Measurements from ENCODE around the gene SMARCA2.

SMARCA2 gene

DNA sequence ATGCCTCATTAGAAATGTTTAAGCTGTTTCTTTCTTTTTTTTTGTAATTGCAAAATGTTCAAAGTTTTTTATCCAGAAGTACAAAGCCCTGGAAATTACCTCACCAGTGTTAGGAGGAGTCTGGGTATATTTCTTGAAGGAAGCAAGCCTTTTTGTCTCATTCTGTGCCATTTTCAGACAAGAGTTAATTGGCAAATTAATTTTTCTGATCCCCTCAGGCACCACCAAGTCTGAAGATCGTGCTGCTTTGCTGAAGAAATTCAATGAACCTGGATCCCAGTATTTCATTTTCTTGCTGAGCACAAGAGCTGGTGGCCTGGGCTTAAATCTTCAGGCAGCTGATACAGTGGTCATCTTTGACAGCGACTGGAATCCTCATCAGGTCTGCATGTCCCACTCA, 94.9 kb downstream of the SMARCA2 start:
- Histone ChIP-seq H3K4me1 (ENCODE audit: control insufficient read depth, low read depth, low read length) (no peaks in the 10 kb centered on the region), H3K9me3 (ENCODE audit: control insufficient read depth, low read depth, low read length) (no peaks in the 10 kb centered on the region), H3K36me3 (ENCODE audit: control insufficient read depth, low read depth, low read length) (no peaks in the 10 kb centered on the region), H3K27me3 (ENCODE audit: control insufficient read depth, insufficient read depth, low read length) (no peaks in the 10 kb centered on the region), H3K27ac (ENCODE audit: low read length) (no peak overlapping the region), H3K9ac (ENCODE audit: low read length) (no peak overlapping the region), H3K4me3 (ENCODE audit: low read length) (no peak overlapping the region)

DNA sequence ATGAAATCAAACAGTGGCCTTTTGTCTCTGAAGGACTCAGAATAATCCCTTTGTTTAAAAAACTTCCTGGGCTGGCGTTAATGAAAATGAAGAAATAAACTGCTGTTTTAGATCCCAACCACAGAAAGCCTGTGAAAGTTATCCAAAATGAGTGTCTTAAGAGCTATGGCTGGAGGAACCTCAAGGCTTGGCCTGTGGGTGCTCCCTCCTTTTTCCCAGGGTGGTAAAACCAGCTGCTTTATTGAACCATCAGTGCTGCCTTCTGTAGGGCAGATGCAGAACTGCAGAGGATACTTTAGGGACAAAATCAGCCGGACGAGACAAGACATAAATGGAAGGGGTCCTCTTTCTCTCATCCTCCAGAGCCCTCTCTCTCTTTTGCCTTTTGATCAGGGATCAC, 100.9 kb downstream of the SMARCA2 start:
- Histone ChIP-seq H3K36me3 (ENCODE audit: control insufficient read depth, low read depth, low read length) (no peaks in the 10 kb centered on the region), H3K9ac (ENCODE audit: low read length) (no peak overlapping the region), H3K4me3 (ENCODE audit: low read length) (no peak overlapping the region)

DNA sequence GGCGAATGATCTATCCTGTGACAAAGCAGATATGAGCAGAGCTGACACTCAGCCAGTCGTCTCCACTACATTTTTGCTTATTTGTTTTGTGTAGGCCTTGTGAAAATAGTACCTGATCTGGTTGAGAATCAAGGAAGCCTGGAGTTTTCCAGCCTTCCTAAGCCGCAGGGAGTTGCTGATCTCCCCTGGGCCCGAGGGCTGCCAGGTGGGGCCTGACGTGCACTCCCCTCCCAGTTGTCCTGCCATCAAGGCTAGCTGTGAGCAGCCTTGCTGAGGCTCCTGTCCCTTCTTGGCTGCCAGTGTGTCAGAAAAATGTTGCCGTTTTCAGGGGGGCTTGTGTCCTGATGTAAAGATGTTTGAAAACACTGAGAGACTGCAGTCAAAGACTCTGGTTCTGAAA, 102.4 kb downstream of the SMARCA2 start:
- no peaks in the 10 kb centered on the region for H3K9me3 ChIP-seq (ENCODE audit: control insufficient read depth, low read depth, low read length)
- H3K36me3 ChIP-seq (ENCODE audit: control insufficient read depth, low read depth, low read length): no peaks in the 10 kb centered on the region
- no peaks in the 10 kb centered on the region for H3K27me3 ChIP-seq (ENCODE audit: control insufficient read depth, insufficient read depth, low read length)
- H3K9ac ChIP-seq (ENCODE audit: low read length): no peak overlapping the region
- no peak overlapping the region for H3K4me3 ChIP-seq (ENCODE audit: low read length)
- no peaks in the 10 kb centered on the region for H3K4me1 ChIP-seq (ENCODE audit: control insufficient read depth, low read depth, low read length)
- no peak overlapping the region for H3K27ac ChIP-seq (ENCODE audit: low read length)

More for the DNA sequence above, 100.9 kb downstream of the SMARCA2 start:
- Histone ChIP-seq H3K9me3 (ENCODE audit: control insufficient read depth, low read depth, low read length) (no peaks in the 10 kb centered on the region), H3K27ac (ENCODE audit: low read length) (no peak overlapping the region), H3K27me3 (ENCODE audit: control insufficient read depth, insufficient read depth, low read length) (no peaks in the 10 kb centered on the region), H3K4me1 (ENCODE audit: control insufficient read depth, low read depth, low read length) (no peaks in the 10 kb centered on the region)

GRCh38 chr9:2119566-2119965, 104.4 kb downstream of the SMARCA2 start:
- Histone ChIP-seq H3K27me3 (ENCODE audit: control insufficient read depth, insufficient read depth, low read length) (no peaks in the 10 kb centered on the region), H3K9me3 (ENCODE audit: control insufficient read depth, low read depth, low read length) (no peaks in the 10 kb centered on the region), H3K4me3 (ENCODE audit: low read length) (no peak overlapping the region), H3K4me1 (ENCODE audit: control insufficient read depth, low read depth, low read length) (no peaks in the 10 kb centered on the region), H3K27ac (ENCODE audit: low read length) (no peak overlapping the region), H3K9ac (ENCODE audit: low read length) (no peak overlapping the region), H3K36me3 (ENCODE audit: control insufficient read depth, low read depth, low read length) (no peaks in the 10 kb centered on the region)

DNA sequence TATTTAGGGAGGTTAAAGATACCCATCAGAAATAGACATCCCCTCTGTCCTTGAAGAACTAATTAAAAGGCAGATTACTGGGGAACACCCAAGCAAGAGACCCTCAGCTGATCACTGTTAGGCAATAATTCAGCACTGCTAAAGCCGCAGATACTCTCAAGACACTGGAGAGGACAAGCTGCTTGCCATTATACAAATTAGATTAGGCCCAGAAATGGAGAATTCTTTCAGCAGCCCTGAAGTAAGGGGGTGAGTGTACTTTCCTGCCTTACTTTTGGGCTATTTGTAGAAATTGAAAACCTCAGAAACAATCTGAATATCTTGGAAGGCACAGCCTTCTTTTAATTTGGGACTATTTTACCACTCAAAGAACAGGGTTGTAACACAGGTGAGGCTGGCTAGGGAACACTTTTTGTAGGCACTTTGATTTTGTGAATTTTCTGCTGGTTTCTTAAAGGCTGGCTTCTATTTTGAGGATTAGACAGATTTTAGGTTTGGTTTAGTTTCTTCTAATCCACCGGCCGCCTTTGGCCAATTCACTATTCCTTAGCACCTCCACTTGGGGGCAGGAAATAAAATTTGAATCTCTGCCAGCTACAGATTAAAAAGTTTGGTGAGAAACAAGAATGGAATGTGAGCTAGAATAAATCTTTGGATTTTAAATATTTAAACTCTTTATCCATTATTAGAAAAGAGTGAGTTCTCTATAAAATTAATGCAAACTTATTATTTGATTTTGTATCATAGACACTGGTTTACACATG, 106.0 kb downstream of the SMARCA2 start:
- H3K27me3 ChIP-seq (ENCODE audit: control insufficient read depth, insufficient read depth, low read length): no peaks in the 10 kb centered on the region
- H3K27ac ChIP-seq (ENCODE audit: low read length): no peak overlapping the region
- no peak overlapping the region for H3K9ac ChIP-seq (ENCODE audit: low read length)
- H3K4me3 ChIP-seq (ENCODE audit: low read length): no peak overlapping the region
- H3K36me3 ChIP-seq (ENCODE audit: control insufficient read depth, low read depth, low read length): no peaks in the 10 kb centered on the region
- no peaks in the 10 kb centered on the region for H3K9me3 ChIP-seq (ENCODE audit: control insufficient read depth, low read depth, low read length)
- H3K4me1 ChIP-seq (ENCODE audit: control insufficient read depth, low read depth, low read length): no peaks in the 10 kb centered on the region

GRCh38 chr9:2122299-2122698, 107.2 kb downstream of the SMARCA2 start:
- no peaks in the 10 kb centered on the region for H3K4me1 ChIP-seq (ENCODE audit: control insufficient read depth, low read depth, low read length)
- H3K9ac ChIP-seq (ENCODE audit: low read length): no peak overlapping the region
- H3K4me3 ChIP-seq (ENCODE audit: low read length): no peak overlapping the region
- H3K36me3 ChIP-seq (ENCODE audit: control insufficient read depth, low read depth, low read length): no peaks in the 10 kb centered on the region
- H3K27me3 ChIP-seq (ENCODE audit: control insufficient read depth, insufficient read depth, low read length): no peaks in the 10 kb centered on the region
- no peaks in the 10 kb centered on the region for H3K9me3 ChIP-seq (ENCODE audit: control insufficient read depth, low read depth, low read length)
- no peak overlapping the region for H3K27ac ChIP-seq (ENCODE audit: low read length)

- Histone ChIP-seq H3K4me1 (ENCODE audit: control insufficient read depth, low read depth, low read length) (no peaks in the 10 kb centered on the region), H3K9ac (ENCODE audit: low read length) (no peak overlapping the region), H3K27ac (ENCODE audit: low read length) (no peak overlapping the region), H3K4me3 (ENCODE audit: low read length) (no peak overlapping the region), H3K36me3 (ENCODE audit: control insufficient read depth, low read depth, low read length) (no peaks in the 10 kb centered on the region), H3K27me3 (ENCODE audit: control insufficient read depth, insufficient read depth, low read length) (no peaks in the 10 kb centered on the region), H3K9me3 (ENCODE audit: control insufficient read depth, low read depth, low read length) (no peaks in the 10 kb centered on the region)
Observed at GRCh38 chr9:2125906-2126305, 110.8 kb downstream of the SMARCA2 start.

DNA sequence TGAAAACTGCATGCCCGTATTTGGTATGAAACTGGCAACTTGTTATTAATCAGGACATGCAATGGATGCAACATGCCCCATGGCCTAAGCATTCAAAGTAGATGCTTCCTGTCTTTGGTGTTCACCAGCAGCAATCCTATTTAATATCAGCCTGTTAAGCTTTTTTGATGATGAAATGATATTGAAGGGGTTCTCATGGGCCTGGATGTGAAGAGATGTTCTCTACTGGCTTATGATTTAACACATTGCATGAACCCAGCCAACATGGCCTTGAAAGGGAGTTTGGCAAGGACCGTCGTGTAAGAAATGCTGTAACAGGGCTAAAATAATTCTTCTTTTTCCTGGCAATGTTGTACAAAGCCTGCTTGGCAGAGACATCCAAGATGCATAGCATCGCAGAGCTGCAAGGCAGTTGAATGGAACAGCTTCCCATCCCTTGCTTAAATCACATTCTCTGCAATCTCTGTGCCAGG, 111.2 kb downstream of the SMARCA2 start:
- no peaks in the 10 kb centered on the region for H3K9me3 ChIP-seq (ENCODE audit: control insufficient read depth, low read depth, low read length)
- H3K36me3 ChIP-seq (ENCODE audit: control insufficient read depth, low read depth, low read length): no peaks in the 10 kb centered on the region
- no peaks in the 10 kb centered on the region for H3K4me1 ChIP-seq (ENCODE audit: control insufficient read depth, low read depth, low read length)
- no peak overlapping the region for H3K4me3 ChIP-seq (ENCODE audit: low read length)
- no peaks in the 10 kb centered on the region for H3K27me3 ChIP-seq (ENCODE audit: control insufficient read depth, insufficient read depth, low read length)
- H3K9ac ChIP-seq (ENCODE audit: low read length): no peak overlapping the region
- no peak overlapping the region for H3K27ac ChIP-seq (ENCODE audit: low read length)

GRCh38 chr9:2127486-2127885, 112.3 kb downstream of the SMARCA2 start:
- no peaks in the 10 kb centered on the region for H3K36me3 ChIP-seq (ENCODE audit: control insufficient read depth, low read depth, low read length)
- H3K4me3 ChIP-seq (ENCODE audit: low read length): no peak overlapping the region
- H3K4me1 ChIP-seq (ENCODE audit: control insufficient read depth, low read depth, low read length): no peaks in the 10 kb centered on the region
- no peaks in the 10 kb centered on the region for H3K9me3 ChIP-seq (ENCODE audit: control insufficient read depth, low read depth, low read length)
- H3K27me3 ChIP-seq (ENCODE audit: control insufficient read depth, insufficient read depth, low read length): no peaks in the 10 kb centered on the region
- H3K9ac ChIP-seq (ENCODE audit: low read length): no peak overlapping the region
- no peak overlapping the region for H3K27ac ChIP-seq (ENCODE audit: low read length)

- Histone ChIP-seq H3K4me3 (ENCODE audit: low read length) (no peak overlapping the region), H3K4me1 (ENCODE audit: control insufficient read depth, low read depth, low read length) (no peaks in the 10 kb centered on the region), H3K27me3 (ENCODE audit: control insufficient read depth, insufficient read depth, low read length) (no peaks in the 10 kb centered on the region), H3K27ac (ENCODE audit: low read length) (no peak overlapping the region), H3K36me3 (ENCODE audit: control insufficient read depth, low read depth, low read length) (no peaks in the 10 kb centered on the region), H3K9me3 (ENCODE audit: control insufficient read depth, low read depth, low read length) (no peaks in the 10 kb centered on the region), H3K9ac (ENCODE audit: low read length) (no peak overlapping the region)
Observed at GRCh38 chr9:2128141-2128540, 113.0 kb downstream of the SMARCA2 start.

DNA sequence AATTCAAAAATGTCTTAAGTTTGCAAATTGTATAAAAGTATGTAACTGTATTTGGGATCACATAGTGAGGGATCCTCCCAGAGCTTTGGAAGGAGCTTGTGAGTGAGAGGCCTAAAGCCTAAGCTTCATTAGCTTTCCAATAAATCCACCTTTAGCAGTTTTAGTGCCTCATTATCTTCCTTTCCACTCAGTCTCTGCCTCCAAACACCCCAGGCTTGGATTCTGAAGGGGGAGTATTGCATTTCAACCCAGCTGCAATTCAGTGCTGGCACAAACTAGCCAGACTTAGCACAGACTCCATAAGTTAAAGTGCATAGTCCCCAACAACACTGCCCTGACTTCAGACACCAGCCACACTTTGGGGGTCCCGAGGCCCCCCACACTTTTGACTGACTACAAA, 113.5 kb downstream of the SMARCA2 start:
- H3K27ac ChIP-seq (ENCODE audit: low read length): no peak overlapping the region
- H3K27me3 ChIP-seq (ENCODE audit: control insufficient read depth, insufficient read depth, low read length): no peaks in the 10 kb centered on the region
- H3K9me3 ChIP-seq (ENCODE audit: control insufficient read depth, low read depth, low read length): no peaks in the 10 kb centered on the region
- no peak overlapping the region for H3K4me3 ChIP-seq (ENCODE audit: low read length)
- H3K36me3 ChIP-seq (ENCODE audit: control insufficient read depth, low read depth, low read length): no peaks in the 10 kb centered on the region
- no peaks in the 10 kb centered on the region for H3K4me1 ChIP-seq (ENCODE audit: control insufficient read depth, low read depth, low read length)
- H3K9ac ChIP-seq (ENCODE audit: low read length): no peak overlapping the region

- Histone ChIP-seq H3K36me3 (ENCODE audit: control insufficient read depth, low read depth, low read length) (no peaks in the 10 kb centered on the region), H3K27me3 (ENCODE audit: control insufficient read depth, insufficient read depth, low read length) (no peaks in the 10 kb centered on the region), H3K27ac (ENCODE audit: low read length) (no peak overlapping the region), H3K4me3 (ENCODE audit: low read length) (no peak overlapping the region), H3K9ac (ENCODE audit: low read length) (no peak overlapping the region), H3K9me3 (ENCODE audit: control insufficient read depth, low read depth, low read length) (no peaks in the 10 kb centered on the region), H3K4me1 (ENCODE audit: control insufficient read depth, low read depth, low read length) (peaks cover 3% of the 10 kb centered on the region)
Observed at GRCh38 chr9:2130941-2131340, 115.8 kb downstream of the SMARCA2 start.
